Endothelial cell of umbilical vein (primary cell): ENCODE results near the gene ZNF764.

Experiments used
- CTCF ChIP-seq, 2 donors: IDR thresholded peaks; 1 replicate in 1 of 2; 2 replicates in 1 of 2; pipeline ENCODE4 v1.5.1; 2011; ENCODE audit warnings: low read length in 2 of 2, mild to moderate bottlenecking in 2 of 2, moderate library complexity in 2 of 2, control low read depth in 1 of 2, inconsistent platforms in 1 of 2, low read depth in 1 of 2; ENCODE audit not compliant: insufficient read depth in 1 of 2; ENCODE audit errors: extremely low read depth in 1 of 2
- FOS ChIP-seq: IDR thresholded peaks from 2 replicates; pipeline ENCODE4 v1.6.1; 2011; ENCODE audit warnings: mild to moderate bottlenecking, low read length, moderate library complexity, borderline replicate concordance; ENCODE audit not compliant: insufficient read depth
- MAX ChIP-seq: IDR thresholded peaks from 2 replicates; pipeline ENCODE4 v1.6.1; 2011; ENCODE audit not compliant: insufficient read depth, insufficient read length
- MYC ChIP-seq: IDR thresholded peaks from one replicate; pipeline ENCODE4 v1.6.1; 2011; ENCODE audit warnings: mild to moderate bottlenecking, low read depth, low read length
- POLR2A ChIP-seq: IDR thresholded peaks from 2 replicates; pipeline ENCODE4 v1.6.1; 2012; ENCODE audit warnings: low read depth, mild to moderate bottlenecking, control low read depth, low read length

- TF ChIP-seq CTCF (IDR thresholded peaks at IDR 0.05; ENCODE audit: extremely low read depth in 1 of 2, insufficient read depth in 1 of 2, low read depth in 1 of 2, low read length in 2 of 2) (no peak), POLR2A (no peak), MAX (no peak), MYC (no peak), FOS (no peak)
These were observed 709 bp upstream of the ZNF764 start for GRCh38 chr16:30558789-30559377.
